Measurements from ENCODE around the gene EFNA1. TPM values are rescaled to one million over a fixed set of nuclear protein-coding genes. Genes with fewer than 3 reads are reported as not detected.
"Not testable (repeated sequence)": the region's sequence is repeated elsewhere in the genome, so short reads cannot be mapped to it uniquely, and the experiment has no call there.

Gene EFNA1
- total RNA-seq, 1 experiment from 2014 or later = 1.0 TPM

DNA sequence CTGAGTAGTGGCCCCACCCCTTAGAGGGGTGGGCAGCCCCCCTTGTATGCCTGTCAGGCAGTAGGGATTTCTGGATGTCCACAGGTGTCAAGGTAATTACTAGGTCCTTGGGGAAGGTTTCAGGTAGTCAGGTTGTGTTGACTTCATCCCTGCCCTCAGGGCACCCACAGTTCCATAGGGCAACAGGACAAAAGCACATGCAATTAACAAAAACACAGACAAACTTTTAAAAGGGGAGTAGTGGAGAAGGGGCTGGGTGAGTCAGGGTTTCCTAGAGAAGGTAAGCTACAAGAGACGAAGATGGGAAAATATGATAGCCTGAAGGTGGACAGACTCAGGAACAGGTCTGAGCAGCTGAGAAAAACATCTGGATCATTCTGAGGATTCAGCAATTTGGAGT lies 31.3 kb downstream of the EFNA1 start:
- Histone ChIP-seq H3K9me3 (ENCODE audit: low read depth, low read length, poor library complexity, severe bottlenecking) (no peaks in the 10 kb centered on the region), H3K27me3 (replicated peaks; ENCODE audit: insufficient read depth, low read depth, low read length, poor library complexity) (no peaks in the 10 kb centered on the region), H3K36me3 (ENCODE audit: insufficient read depth, low read length, poor library complexity, severe bottlenecking) (no peaks in the 10 kb centered on the region), H3K4me3 (ENCODE audit: low read depth, low read length, poor library complexity, severe bottlenecking) (no peak overlapping the region), H3K4me1 (ENCODE audit: insufficient read depth, low read length, poor library complexity, severe bottlenecking) (no peaks in the 10 kb centered on the region), H3K27ac (ENCODE audit: low read depth, low read length, poor library complexity, severe bottlenecking) (no peak overlapping the region)
- DNase-seq (ENCODE audit: low spot score) = no peak
- TF ChIP-seq CTCF (conservative IDR thresholded peaks at IDR 0.05; ENCODE audit: low read depth, low read length) (no peak), EZH2 (IDR thresholded peaks at IDR 0.05; ENCODE audit: borderline replicate concordance, low read depth, low read length, poor library complexity, severe bottlenecking) (no peak)
- POLR2A ChIA-PET (ENCODE audit: low non-redundant PET) = no interaction called here
- no TSS peak for BruUV-seq (replicated peaks)
- intact Hi-C loops (cut with micrococcal nuclease; ENCODE audit: unreplicated experiment) = no loop called here
- CTCF ChIA-PET = no interaction called here

GRCh38 chr1:155160128-155160527 lies 32.5 kb downstream of the EFNA1 start:
- no peak for DNase-seq (ENCODE audit: low spot score)
- Histone ChIP-seq H3K27ac (ENCODE audit: low read depth, low read length, poor library complexity, severe bottlenecking) (no peak overlapping the region), H3K27me3 (replicated peaks; ENCODE audit: insufficient read depth, low read depth, low read length, poor library complexity) (no peaks in the 10 kb centered on the region), H3K4me1 (ENCODE audit: insufficient read depth, low read length, poor library complexity, severe bottlenecking) (no peaks in the 10 kb centered on the region), H3K4me3 (ENCODE audit: low read depth, low read length, poor library complexity, severe bottlenecking) (no peak overlapping the region), H3K9me3 (ENCODE audit: low read depth, low read length, poor library complexity, severe bottlenecking) (no peaks in the 10 kb centered on the region), H3K36me3 (ENCODE audit: insufficient read depth, low read length, poor library complexity, severe bottlenecking) (no peaks in the 10 kb centered on the region)
- intact Hi-C loops (cut with micrococcal nuclease; ENCODE audit: unreplicated experiment) = no loop called here
- TF ChIP-seq EZH2 (IDR thresholded peaks at IDR 0.05; ENCODE audit: borderline replicate concordance, low read depth, low read length, poor library complexity, severe bottlenecking) (no peak), CTCF (conservative IDR thresholded peaks at IDR 0.05; ENCODE audit: low read depth, low read length) (no peak)
- ChIA-PET CTCF (interaction anchor here (0.7 kb wide), 1 partner anchor 69 kb away, joined by 3 read pairs; no protein-coding TSS in a partner anchor), POLR2A (ENCODE audit: low non-redundant PET) (no interaction called here)
- BruUV-seq (replicated peaks) = no TSS peak

DNA sequence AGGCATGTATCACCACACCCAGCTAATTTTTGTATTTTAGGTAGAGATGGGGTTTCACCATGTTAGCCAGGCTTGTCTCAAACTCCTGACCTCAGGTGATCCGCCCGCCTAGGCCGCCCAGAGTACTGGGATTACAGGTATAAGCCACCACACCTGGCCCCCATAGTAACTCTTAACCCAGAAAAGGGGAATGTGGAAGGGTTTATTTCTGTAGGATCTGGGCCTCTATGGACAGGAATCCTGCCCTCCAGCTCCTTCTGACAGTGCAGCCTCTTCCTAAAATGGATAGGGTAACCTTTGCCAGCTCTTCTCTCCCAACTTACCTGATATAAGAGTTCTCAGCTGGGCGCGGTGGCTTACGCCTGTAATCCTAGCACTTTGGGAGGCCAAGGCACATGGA lies 35.0 kb downstream of the EFNA1 start:
- POLR2A ChIA-PET (ENCODE audit: low non-redundant PET) = interaction anchor here (0.7 kb wide), 1 partner anchor 126 kb away, joined by 9 read pairs; no protein-coding TSS in a partner anchor
- intact Hi-C loops (cut with micrococcal nuclease; ENCODE audit: unreplicated experiment); CTCF ChIA-PET: not testable (repeated sequence)

GRCh38 chr1:155163785-155164184 lies 36.1 kb downstream of the EFNA1 start:
- POLR2A ChIA-PET (ENCODE audit: low non-redundant PET); CTCF ChIA-PET; H3K9me3 ChIP-seq (ENCODE audit: low read depth, low read length, poor library complexity, severe bottlenecking); H3K4me3 ChIP-seq (ENCODE audit: low read depth, low read length, poor library complexity, severe bottlenecking); intact Hi-C loops (cut with micrococcal nuclease; ENCODE audit: unreplicated experiment); BruUV-seq (replicated peaks); H3K27me3 ChIP-seq (replicated peaks; ENCODE audit: insufficient read depth, low read depth, low read length, poor library complexity); H3K4me1 ChIP-seq (ENCODE audit: insufficient read depth, low read length, poor library complexity, severe bottlenecking); H3K36me3 ChIP-seq (ENCODE audit: insufficient read depth, low read length, poor library complexity, severe bottlenecking); H3K27ac ChIP-seq (ENCODE audit: low read depth, low read length, poor library complexity, severe bottlenecking); DNase-seq (ENCODE audit: low spot score): not testable (repeated sequence)

More for the DNA sequence above, 35.0 kb downstream of the EFNA1 start:
- DNase-seq (ENCODE audit: low spot score); H3K4me1 ChIP-seq (ENCODE audit: insufficient read depth, low read length, poor library complexity, severe bottlenecking); BruUV-seq (replicated peaks); H3K9me3 ChIP-seq (ENCODE audit: low read depth, low read length, poor library complexity, severe bottlenecking); H3K4me3 ChIP-seq (ENCODE audit: low read depth, low read length, poor library complexity, severe bottlenecking); H3K27ac ChIP-seq (ENCODE audit: low read depth, low read length, poor library complexity, severe bottlenecking); H3K36me3 ChIP-seq (ENCODE audit: insufficient read depth, low read length, poor library complexity, severe bottlenecking); H3K27me3 ChIP-seq (replicated peaks; ENCODE audit: insufficient read depth, low read depth, low read length, poor library complexity): not testable (repeated sequence)

- H3K9me3 ChIP-seq (ENCODE audit: low read depth, low read length, poor library complexity, severe bottlenecking); BruUV-seq (replicated peaks); DNase-seq (ENCODE audit: low spot score); H3K27me3 ChIP-seq (replicated peaks; ENCODE audit: insufficient read depth, low read depth, low read length, poor library complexity); H3K36me3 ChIP-seq (ENCODE audit: insufficient read depth, low read length, poor library complexity, severe bottlenecking); H3K27ac ChIP-seq (ENCODE audit: low read depth, low read length, poor library complexity, severe bottlenecking); H3K4me3 ChIP-seq (ENCODE audit: low read depth, low read length, poor library complexity, severe bottlenecking); H3K4me1 ChIP-seq (ENCODE audit: insufficient read depth, low read length, poor library complexity, severe bottlenecking); intact Hi-C loops (cut with micrococcal nuclease; ENCODE audit: unreplicated experiment); POLR2A ChIA-PET (ENCODE audit: low non-redundant PET): not testable (repeated sequence)
- CTCF ChIA-PET = interaction anchor here (0.6 kb wide), 2 partner anchors 8 to 61 kb away, joined by 3 to 4 read pairs; partner anchors contain the start of gene KRTCAP2
Measured at GRCh38 chr1:155164625-155165024, 36.9 kb downstream of the EFNA1 start.
